Heart left ventricle (tissue), 16 donors: ENCODE measurements around the gene DIAPH2. TPM values are rescaled to one million over a fixed set of nuclear protein-coding genes. Genes with fewer than 3 reads are reported as not detected.

Experiments
- ATAC-seq, 4 donors: fragments of 200-7000 bp; cut with Tn5 transposase; one replicate each; pipeline ENCODE4 v1.9.1; 2020 to 2022; ENCODE audit warnings: moderate library complexity in 4 of 4, mild to moderate bottlenecking in 3 of 4, moderate number of reproducible peaks in 1 of 4
- DNase-seq, 5 donors: peaks; one replicate each; pipeline ENCODE4 v3.0.0-alpha.2; 2020
- H3K27ac ChIP-seq, 12 donors: fragments of 200-600 bp; sonication (generic) in 4 of 12; one replicate each; pipeline versions ENCODE4 v1.5.0 to v1.8.0; 2016 to 2022; ENCODE audit warnings: mild to moderate bottlenecking in 2 of 12
- H3K27me3 ChIP-seq, 9 donors: fragments of 200-600 bp; sonication (generic) in 2 of 9; one replicate each; pipeline versions ENCODE4 v1.5.1 to v1.8.0; 2016 to 2022; ENCODE audit warnings: mild to moderate bottlenecking in 3 of 9
- H3K36me3 ChIP-seq, 9 donors: fragments of 200-600 bp; sonication (generic) in 2 of 9; one replicate each; pipeline versions ENCODE4 v1.5.0 to v1.8.0; 2018 to 2022; ENCODE audit warnings: mild to moderate bottlenecking in 2 of 9
- H3K4me1 ChIP-seq, 12 donors: fragments of 200-600 bp; sonication (generic) in 4 of 12; one replicate each; pipeline versions ENCODE4 v1.5.0 to v1.8.0; 2016 to 2022; ENCODE audit warnings: mild to moderate bottlenecking in 3 of 12
- H3K4me3 ChIP-seq, 12 donors: fragments of 200-600 bp; sonication (generic) in 4 of 12; one replicate each; pipeline versions ENCODE4 v1.5.0 to v1.8.0; 2017 to 2022; ENCODE audit warnings: mild to moderate bottlenecking in 9 of 12, moderate library complexity in 4 of 12
- H3K9me3 ChIP-seq, 12 donors: fragments of 200-600 bp; sonication (generic) in 4 of 12; one replicate each; pipeline versions ENCODE4 v1.5.0 to v1.8.0; 2016 to 2022; ENCODE audit warnings: mild to moderate bottlenecking in 1 of 12
- POLR2A ChIP-seq, 2 donors: fragments of 450-650 bp; IDR thresholded peaks; one replicate each; pipeline ENCODE4 v1.6.1; 2017; ENCODE audit warnings: antibody characterized with exemption in 2 of 2, mild to moderate bottlenecking in 2 of 2, moderate library complexity in 2 of 2
- WGBS, 4 donors: extraction: QIAGEN DNeasy Blood & Tissue Kit in 2 of 4; methylation state at CpG; one replicate each; pipeline versions ENCODE4 v1.1.5 to v1.1.7; 2013 to 2018; 5-methylcytosine and 5-hydroxymethylcytosine counted together
- intact Hi-C, 10 donors: fragments of 100-400 bp; cut with DNase I; formaldehyde crosslinking; loops; one replicate each; pipeline versions ENCODE4 v1.11.1 to v1.14.2; 2022
- polyA plus RNA-seq, 2 donors: library from polyadenylated mRNA; stranded (reverse); fragments of 200-250 nt; gene quantifications; one replicate each; pipeline ENCODE4 v1.2.3, GENCODE V29; 2013
- total RNA-seq, 9 donors: library from RNA; depleted of rRNA in 2 of 9; stranded (reverse); fragments of >200 nt in 2 of 9; fragmentation: NEBNext Ultra II Directional in 3 of 9; extraction: Animal tissue kit (Norgen Biotek cat#: 25700) in 3 of 9; gene quantifications; one replicate each; pipeline versions ENCODE4 v1.1.0 to v1.2.4, GENCODE V29; 2016 to 2023
- TF ChIP-seq, protein P1 (sequence below), 12 donors: fragments of 200-600 bp; sonication (generic) in 4 of 12; IDR thresholded peaks; one replicate each; pipeline versions ENCODE4 v1.5.0 to v1.8.0; 2018 to 2022; ENCODE audit warnings: antibody characterized with exemption in 12 of 12, mild to moderate bottlenecking in 5 of 12
- donor health status: ischemic (EF 13 %, LVEDD 7.1; RV severe dilation, severe dysfunction).
- donor health status: healthy with polysubstance abuse.
- donor health status: DM: no; HTN: yes; CAD: no.
- donor health status: DM: no; HTN: no; CAD: no.
- donor health status: ischemic (EF 25% LVEDD 6.9; RV normal size, moderate dysfunction).
- donor health status: ischemic (EF 25% LVEDD 5.7; RV mildly dilated, moderate dysfunction).
- donor health status: healthy.
- donor health status: DM: yes; HTN: yes; CAD: no.
- donor health status: ischemic (EF 35%, LVEDD 5.7; RV mildly dilated, moderate dysfunction).
- donor health status: nonischemic (EF 11% LVEDD 7.7; RV severe dilation, severe dysfunction).
- donor health status: DM: yes; HTN: yes; CAD: no.
- donor health status: PGD.
- donor health status: ischemic (EF 29% LVEDD 5.4; RV normal size, mild dysfunction).
- donor health status: nonischemic (EF 23%, LVEDD 6.1; RV moderate dilation, normal function).

The DIAPH2 gene
- total and polyA plus RNA-seq, 11 donors, result 3.7 to 18.8 (median 12.3) TPM

DNA sequence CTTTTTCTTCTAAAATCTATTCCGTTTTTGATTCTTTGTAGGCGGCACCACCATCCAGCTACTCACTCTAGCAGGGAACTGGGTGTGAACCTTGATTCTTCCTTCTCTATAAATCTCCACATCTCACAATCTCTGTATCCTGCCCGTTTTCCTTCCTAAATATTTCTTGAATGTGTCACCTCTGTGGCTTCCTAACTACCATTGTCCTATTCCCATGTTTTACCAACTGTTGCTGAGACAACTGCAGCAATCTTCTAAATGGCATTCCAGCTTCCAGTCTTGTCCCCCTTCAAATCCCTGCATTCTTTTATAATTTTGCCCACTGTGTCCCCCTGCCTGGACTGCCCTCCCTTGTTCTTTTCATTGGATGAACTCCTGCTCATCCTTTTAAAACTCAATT, 840.4 kb downstream of the DIAPH2 start:
- Histone ChIP-seq H3K4me3 (no peak overlapping the region), H3K36me3 (no peaks in the 10 kb centered on the region), H3K27ac (no peak overlapping the region), H3K4me1 (peaks cover 0 to 4% (median 0%) of the 10 kb centered on the region in 12 donors), H3K27me3 (peaks cover 0 to 10% (median 0%) of the 10 kb centered on the region in 9 donors), H3K9me3 (peaks cover 0 to 10% (median 1%) of the 10 kb centered on the region in 12 donors)
- intact Hi-C loops, result no loop called here
- ATAC-seq (no peak), DNase-seq (no peak)
- 64 to 84% (median 71%) methylated on average over 3 of the region's 3 CpGs for WGBS, 4 donors
- TF ChIP-seq POLR2A (IDR thresholded peaks at IDR 0.05), result no peak
- TF ChIP-seq, protein P1, sequence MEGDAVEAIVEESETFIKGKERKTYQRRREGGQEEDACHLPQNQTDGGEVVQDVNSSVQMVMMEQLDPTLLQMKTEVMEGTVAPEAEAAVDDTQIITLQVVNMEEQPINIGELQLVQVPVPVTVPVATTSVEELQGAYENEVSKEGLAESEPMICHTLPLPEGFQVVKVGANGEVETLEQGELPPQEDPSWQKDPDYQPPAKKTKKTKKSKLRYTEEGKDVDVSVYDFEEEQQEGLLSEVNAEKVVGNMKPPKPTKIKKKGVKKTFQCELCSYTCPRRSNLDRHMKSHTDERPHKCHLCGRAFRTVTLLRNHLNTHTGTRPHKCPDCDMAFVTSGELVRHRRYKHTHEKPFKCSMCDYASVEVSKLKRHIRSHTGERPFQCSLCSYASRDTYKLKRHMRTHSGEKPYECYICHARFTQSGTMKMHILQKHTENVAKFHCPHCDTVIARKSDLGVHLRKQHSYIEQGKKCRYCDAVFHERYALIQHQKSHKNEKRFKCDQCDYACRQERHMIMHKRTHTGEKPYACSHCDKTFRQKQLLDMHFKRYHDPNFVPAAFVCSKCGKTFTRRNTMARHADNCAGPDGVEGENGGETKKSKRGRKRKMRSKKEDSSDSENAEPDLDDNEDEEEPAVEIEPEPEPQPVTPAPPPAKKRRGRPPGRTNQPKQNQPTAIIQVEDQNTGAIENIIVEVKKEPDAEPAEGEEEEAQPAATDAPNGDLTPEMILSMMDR (IDR thresholded peaks at IDR 0.05), result no peak

DNA sequence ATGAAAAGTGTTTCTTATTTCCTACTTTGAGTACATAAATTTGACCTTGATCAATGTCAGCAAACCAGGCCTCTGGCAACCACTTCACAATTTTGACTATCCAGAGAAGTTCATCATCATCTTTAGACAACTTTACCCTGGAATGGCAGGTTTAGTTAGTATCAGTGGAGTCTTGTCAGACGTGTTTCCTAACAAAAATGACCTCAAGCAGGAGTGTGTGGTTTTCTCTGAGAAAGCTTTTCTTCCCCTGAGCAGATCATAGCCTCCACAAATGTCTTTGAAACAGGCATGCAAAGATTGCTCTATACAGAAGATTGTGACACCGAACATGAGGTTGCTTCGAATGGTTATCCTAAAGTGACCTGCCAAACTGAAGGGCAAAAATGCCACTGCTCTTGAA, 841.3 kb downstream of the DIAPH2 start:
- intact Hi-C loops, result no loop called here
- TF ChIP-seq, protein P1 (IDR thresholded peaks at IDR 0.05), result no peak
- no peak for TF ChIP-seq POLR2A (IDR thresholded peaks at IDR 0.05)
- Histone ChIP-seq H3K27me3 (peaks cover 0 to 10% (median 0%) of the 10 kb centered on the region in 9 donors), H3K27ac (no peak overlapping the region), H3K4me1 (peaks cover 0 to 4% (median 0%) of the 10 kb centered on the region in 12 donors), H3K4me3 (no peak overlapping the region), H3K9me3 (peaks cover 0 to 20% (median 6%) of the 10 kb centered on the region in 12 donors), H3K36me3 (no peaks in the 10 kb centered on the region)
- ATAC-seq, result no peak
- no peak for DNase-seq
- 59 to 92% (median 82%) methylated on average over 2 to 3 of the region's 3 CpGs for WGBS, 4 donors

DNA sequence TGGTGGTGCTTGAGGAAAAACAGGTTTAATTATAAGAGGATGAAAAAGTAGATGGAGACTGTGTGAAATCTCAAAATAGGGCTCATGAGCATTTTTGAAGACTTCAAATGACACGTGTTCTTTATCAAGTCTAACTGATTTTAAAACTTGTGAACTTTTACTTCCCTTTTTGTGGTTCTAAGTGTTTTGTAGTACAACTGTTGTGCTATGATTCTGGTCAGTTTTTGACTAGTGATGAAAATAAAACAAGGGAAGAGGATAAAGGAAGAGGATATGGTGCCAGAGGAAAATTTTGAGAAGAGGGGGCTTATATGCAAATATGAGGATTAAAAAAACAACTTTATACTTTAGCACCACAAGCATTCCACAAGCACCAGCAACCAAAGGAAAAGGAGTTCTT, 843.1 kb downstream of the DIAPH2 start:
- WGBS, 4 donors, result 54 to 70% (median 63%) methylated on average over 1 of the region's 1 CpG
- no peak for TF ChIP-seq POLR2A (IDR thresholded peaks at IDR 0.05)
- TF ChIP-seq, protein P1 (IDR thresholded peaks at IDR 0.05), result no peak
- ATAC-seq, result no peak
- H3K4me3 ChIP-seq, result no peak overlapping the region
- H3K36me3 ChIP-seq, result no peaks in the 10 kb centered on the region
- intact Hi-C loops, result no loop called here
- peaks cover 0 to 4% (median 0%) of the 10 kb centered on the region in 12 donors for H3K4me1 ChIP-seq
- H3K27me3 ChIP-seq, result peaks cover 0 to 10% (median 0%) of the 10 kb centered on the region in 9 donors
- H3K27ac ChIP-seq, result no peak overlapping the region
- H3K9me3 ChIP-seq, result peaks cover 0 to 24% (median 7%) of the 10 kb centered on the region in 12 donors
- no peak for DNase-seq

DNA sequence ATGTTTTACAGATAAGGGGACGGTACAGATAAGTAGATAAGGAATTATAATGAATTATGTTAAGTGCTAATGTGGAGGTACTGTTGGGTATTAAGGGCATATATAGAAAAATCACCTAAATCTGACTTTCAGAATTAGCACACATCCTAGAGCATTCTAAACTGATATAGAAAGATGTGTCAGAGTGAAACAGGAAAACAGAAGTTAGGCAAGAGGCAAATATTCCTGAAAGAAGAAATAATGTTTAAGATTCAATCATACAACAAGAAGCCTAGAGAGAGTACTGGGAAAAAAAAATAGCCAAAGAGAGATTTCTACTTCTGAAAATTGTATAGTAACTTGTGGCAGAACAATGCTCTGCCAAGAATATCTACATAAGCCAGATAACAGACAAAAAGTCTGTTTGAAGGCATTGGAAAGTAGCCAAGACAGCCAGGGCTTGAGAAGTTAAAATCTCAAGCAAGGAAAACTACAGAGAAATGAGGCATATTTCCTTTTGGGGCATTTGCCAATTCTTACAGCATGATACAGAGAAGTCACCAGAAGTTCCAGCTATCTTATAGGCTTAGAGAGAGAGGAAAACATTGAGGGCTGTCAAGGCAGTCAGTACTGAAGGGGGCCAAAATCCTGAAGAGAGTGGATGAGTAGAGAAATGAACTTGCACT, 845.0 kb downstream of the DIAPH2 start:
- peaks cover 0 to 4% (median 0%) of the 10 kb centered on the region in 12 donors for H3K4me1 ChIP-seq
- H3K9me3 ChIP-seq, result peaks cover 0 to 24% (median 7%) of the 10 kb centered on the region in 12 donors
- no peaks in the 10 kb centered on the region for H3K36me3 ChIP-seq
- TF ChIP-seq, protein P1 (IDR thresholded peaks at IDR 0.05), result no peak
- TF ChIP-seq POLR2A (IDR thresholded peaks at IDR 0.05), result no peak
- no peaks in the 10 kb centered on the region for H3K27me3 ChIP-seq
- ATAC-seq (no peak), DNase-seq (no peak)
- WGBS, 4 donors, result 43 to 49% (median 44%) methylated on average over 1 of the region's 1 CpG
- H3K4me3 ChIP-seq, result no peak overlapping the region
- intact Hi-C loops, result no loop called here
- no peak overlapping the region for H3K27ac ChIP-seq
